ENCODE data around the gene CDC27.

GRCh38 chr17:47087093-47087492 lies 102.0 kb downstream of the CDC27 start:
- TF ChIP-seq POLR2AphosphoS5 (IDR thresholded peaks at IDR 0.05; ENCODE audit: low read depth, low read length) (no peak), TAF1 (IDR thresholded peaks at IDR 0.05; ENCODE audit: borderline replicate concordance, insufficient read depth, low read length) (no peak), REST (IDR thresholded peaks at IDR 0.05; ENCODE audit: insufficient read depth in 1 of 2, low read depth in 2 of 2, low read length in 2 of 2) (no peak), SIN3A (IDR thresholded peaks at IDR 0.05; ENCODE audit: borderline replicate concordance, insufficient read depth, low read length) (no peak), FOXP2 (optimal IDR thresholded peaks at IDR 0.05; ENCODE audit: borderline replicate concordance, extremely low read depth, extremely low read length, insufficient read depth) (no peak)
